Mesenchymal stem cell (in vitro differentiated cells and primary cell): ENCODE measurements around the gene MCCC2.
A peak's percentile ranks its signal among the peaks of the same experiment; 100 is the strongest.
"Not testable (repeated sequence)": the region's sequence is repeated elsewhere in the genome, so short reads cannot be mapped to it uniquely, and the experiment has no call there.

Experiments
- DNase-seq: peaks from one replicate; pipeline ENCODE4 v3.0.0-alpha.2; 2013
- H2AFZ ChIP-seq: one replicate; pipeline ENCODE4 v1.6.1; 2013; ENCODE audit warnings: low read depth, mild to moderate bottlenecking, control low read depth, inconsistent platforms, low read length, moderate library complexity
- H2AK5ac ChIP-seq: 2 replicates; pipeline ENCODE4 v1.6.1; 2013; ENCODE audit warnings: low read length, moderate library complexity, mild to moderate bottlenecking, inconsistent platforms; ENCODE audit not compliant: severe bottlenecking
- H2BK120ac ChIP-seq: one replicate; pipeline ENCODE4 v1.6.1; 2013; ENCODE audit warnings: low read depth, mild to moderate bottlenecking, inconsistent platforms, low read length, moderate library complexity
- H2BK12ac ChIP-seq, 2 experiments: one replicate each; pipeline ENCODE4 v1.6.1; 2013; ENCODE audit warnings: inconsistent platforms in 2 of 2, low read length in 2 of 2, mild to moderate bottlenecking in 2 of 2, moderate library complexity in 2 of 2, control low read depth in 1 of 2
- H2BK15ac ChIP-seq: one replicate; pipeline ENCODE4 v1.6.1; 2013; ENCODE audit warnings: mild to moderate bottlenecking, low read depth, inconsistent platforms; ENCODE audit not compliant: poor library complexity, severe bottlenecking
- H2BK5ac ChIP-seq: 2 replicates; pipeline ENCODE4 v1.6.1; 2013; ENCODE audit warnings: low read depth, mild to moderate bottlenecking, low read length, control low read depth, inconsistent platforms; ENCODE audit not compliant: poor library complexity, severe bottlenecking
- H3K14ac ChIP-seq, 2 experiments: one replicate each; pipeline ENCODE4 v1.6.1; 2013; ENCODE audit warnings: inconsistent platforms in 2 of 2, low read length in 2 of 2, control low read depth in 1 of 2, mild to moderate bottlenecking in 1 of 2, moderate library complexity in 1 of 2
- H3K18ac ChIP-seq, 2 experiments: one replicate each; pipeline ENCODE4 v1.6.1; 2013; ENCODE audit warnings: inconsistent platforms in 2 of 2, low read length in 2 of 2, control low read depth in 1 of 2, low read depth in 1 of 2, mild to moderate bottlenecking in 1 of 2
- H3K23ac ChIP-seq, 2 experiments: one replicate each; pipeline ENCODE4 v1.6.1; 2013; ENCODE audit warnings: inconsistent platforms in 2 of 2, low read length in 2 of 2, mild to moderate bottlenecking in 2 of 2, moderate library complexity in 2 of 2, control low read depth in 1 of 2
- H3K27ac ChIP-seq: 2 replicates; pipeline ENCODE4 v1.5.1; 2013; ENCODE audit warnings: mild to moderate bottlenecking, moderate library complexity, low read length, control low read depth, inconsistent platforms; ENCODE audit not compliant: poor library complexity, severe bottlenecking
- H3K27me3 ChIP-seq, 2 experiments: 2 replicates each; pipeline versions ENCODE4 v1.6.1 to v1.7.0; 2013; ENCODE audit warnings: low read length in 2 of 2, mild to moderate bottlenecking in 2 of 2, moderate library complexity in 2 of 2, control low read depth in 1 of 2, inconsistent platforms in 1 of 2; ENCODE audit not compliant: control insufficient read depth in 1 of 2, insufficient read depth in 1 of 2
- H3K36me3 ChIP-seq, 2 experiments: 2 replicates each; pipeline versions ENCODE4 v1.6.1 to v1.7.0; 2013; ENCODE audit warnings: low read length in 2 of 2, control low read depth in 1 of 2, inconsistent platforms in 1 of 2, low read depth in 1 of 2, mild to moderate bottlenecking in 1 of 2; ENCODE audit not compliant: insufficient read depth in 2 of 2, control insufficient read depth in 1 of 2
- H3K4ac ChIP-seq, 2 experiments: one replicate each; pipeline ENCODE4 v1.6.1; 2013; ENCODE audit warnings: inconsistent platforms in 2 of 2, low read length in 2 of 2, mild to moderate bottlenecking in 2 of 2, moderate library complexity in 2 of 2, control low read depth in 1 of 2, low read depth in 1 of 2
- H3K4me1 ChIP-seq: 2 replicates; pipeline ENCODE4 v1.6.1; 2013; ENCODE audit warnings: low read depth, low read length, control low read depth; ENCODE audit not compliant: control insufficient read depth, insufficient read depth
- H3K4me2 ChIP-seq: 2 replicates; pipeline ENCODE4 v1.6.1; 2013; ENCODE audit warnings: low read length, mild to moderate bottlenecking, inconsistent platforms; ENCODE audit not compliant: poor library complexity, severe bottlenecking
- H3K4me3 ChIP-seq, 2 experiments: 2 replicates each; pipeline versions ENCODE4 v1.5.1 to v1.7.0; 2013; ENCODE audit warnings: low read length in 2 of 2, mild to moderate bottlenecking in 2 of 2, control low read depth in 1 of 2, low read depth in 1 of 2; ENCODE audit not compliant: insufficient read depth in 1 of 2
- H3K79me1 ChIP-seq: replicated peaks from 2 replicates; pipeline ENCODE4 v1.6.1; 2013; ENCODE audit warnings: mild to moderate bottlenecking, control low read depth, low read length, inconsistent platforms; ENCODE audit not compliant: poor library complexity, severe bottlenecking
- H3K9ac ChIP-seq: 2 replicates; pipeline ENCODE4 v1.7.0; 2013; ENCODE audit warnings: mild to moderate bottlenecking, low read length, moderate library complexity
- H3K9me3 ChIP-seq: 2 replicates; pipeline ENCODE4 v1.7.0; 2013; ENCODE audit warnings: mild to moderate bottlenecking, low read length; ENCODE audit not compliant: control insufficient read depth
- H4K8ac ChIP-seq: one replicate; pipeline ENCODE4 v1.6.1; 2013; ENCODE audit warnings: inconsistent platforms, mild to moderate bottlenecking, low read length, moderate library complexity
- H4K91ac ChIP-seq: one replicate; pipeline ENCODE4 v1.6.1; 2013; ENCODE audit warnings: mild to moderate bottlenecking, low read length, inconsistent platforms
- whole genome bisulfite sequencing: methylation state at CpG from one replicate; pipeline ENCODE4 v1.1.7; 2013; ENCODE audit warnings: mixed read lengths; 5-methylcytosine and 5-hydroxymethylcytosine counted together

MCCC2 gene

GRCh38 chr5:71577839-71578238, 9.3 kb upstream of the MCCC2 start:
- 98% methylated on average over 6 of the region's 6 CpGs for whole genome bisulfite sequencing
- H2AFZ ChIP-seq, H3K14ac ChIP-seq: not testable (repeated sequence)

GRCh38 chr5:71582945-71583584, 4.1 kb upstream of the MCCC2 start:
- WGBS = 86% methylated on average over 4 of the region's 4 CpGs
- H3K27me3 ChIP-seq = no peaks in the 10 kb centered on the region

More at GRCh38 chr5:71577839-71578238, 9.3 kb upstream of the MCCC2 start:
- not testable (repeated sequence) for H4K8ac ChIP-seq, H3K18ac ChIP-seq, H3K23ac ChIP-seq, DNase-seq, H2BK15ac ChIP-seq, H3K4me3 ChIP-seq, H2BK5ac ChIP-seq, H3K27ac ChIP-seq, H3K4ac ChIP-seq, H3K4me1 ChIP-seq, H3K9me3 ChIP-seq, H2BK12ac ChIP-seq, H2BK120ac ChIP-seq, H3K4me2 ChIP-seq, H3K27me3 ChIP-seq, H3K9ac ChIP-seq, H2AK5ac ChIP-seq, H4K91ac ChIP-seq, H3K79me1 ChIP-seq
- H3K36me3 ChIP-seq = peaks cover 3 to 16% of the 10 kb centered on the region in 2 experiments

GRCh38 chr5:71586052-71586940, 844 bp upstream of the MCCC2 start:
- no peak overlapping the region for H3K23ac ChIP-seq
- H3K27ac ChIP-seq = peak overlapping the region; percentile 85

More at GRCh38 chr5:71582945-71583584, 4.1 kb upstream of the MCCC2 start:
- Histone ChIP-seq H4K91ac (no peak overlapping the region), H3K4ac (no peak overlapping the region), H3K9me3 (no peaks in the 10 kb centered on the region), H2AK5ac (no peak overlapping the region), H3K79me1 (no peaks in the 10 kb centered on the region), H2BK120ac (no peak overlapping the region), H2BK5ac (no peak overlapping the region), H3K9ac (no peak overlapping the region), H2BK12ac (no peak overlapping the region), H3K4me2 (no peak overlapping the region), H3K23ac (no peak overlapping the region), H3K4me1 (peaks cover 3% of the 10 kb centered on the region), H3K14ac (no peak overlapping the region), H3K36me3 (peaks cover 3 to 5% of the 10 kb centered on the region in 2 experiments), H2AFZ (no peak overlapping the region), H3K27ac (no peak overlapping the region), H4K8ac (no peak overlapping the region), H3K18ac (no peak overlapping the region), H3K4me3 (no peak overlapping the region), H2BK15ac (no peak overlapping the region)
- DNase-seq = no peak

More at GRCh38 chr5:71586052-71586940, 844 bp upstream of the MCCC2 start:
- Histone ChIP-seq H2BK5ac (no peak overlapping the region), H3K36me3 (no peaks in the 10 kb centered on the region), H3K18ac (peak overlapping the region in 1 of 2 experiments; percentile 80), H2BK120ac (no peak overlapping the region), H4K8ac (peak overlapping the region; percentile 98), H3K4me3 (peak overlapping the region; percentile 85 to 92), H3K14ac (no peak overlapping the region), H2BK12ac (no peak overlapping the region), H3K9me3 (no peaks in the 10 kb centered on the region), H3K79me1 (peaks cover 13% of the 10 kb centered on the region), H3K4me2 (peak overlapping the region; percentile 61), H4K91ac (no peak overlapping the region), H2AK5ac (no peak overlapping the region), H3K4ac (no peak overlapping the region), H2BK15ac (no peak overlapping the region), H2AFZ (peak overlapping the region; percentile 84), H3K27me3 (no peaks in the 10 kb centered on the region), H3K9ac (peak overlapping the region; percentile 92), H3K4me1 (peaks cover 3% of the 10 kb centered on the region)
- no peak for DNase-seq
- WGBS = 88% methylated on average over 18 of the region's 22 CpGs
